CD4-positive, alpha-beta T cell (primary cell): ENCODE data around the gene ARAP2. TPM values are rescaled to one million over a fixed set of nuclear protein-coding genes. Genes with fewer than 3 reads are reported as not detected.

Experiments
- ATAC-seq: fragments of 200-7000 bp; cut with Tn5 transposase; one replicate; pipeline ENCODE4 v1.10.0; 2022; ENCODE audit warnings: mild to moderate bottlenecking; ENCODE audit not compliant: poor library complexity
- CTCF ChIA-PET: fragments of 350-600 bp; sonication (Branson Sonifier 250); formaldehyde crosslinking; loops from one replicate; lab custom pipeline; 2021; ENCODE audit warnings: antibody characterized with exemption, inconsistent platforms; lab: Charles Lee
- POLR2A ChIA-PET: fragments of 350-600 bp; sonication (Branson Sonifier 250); formaldehyde crosslinking; loops from one replicate; lab custom pipeline; 2021; ENCODE audit warnings: antibody characterized with exemption, inconsistent platforms; lab: Charles Lee
- DNase-seq, 14 experiments: peaks; one replicate each; pipeline ENCODE4 v3.0.0-alpha.2; 2013 to 2020; ENCODE audit warnings: mixed read lengths in 2 of 14
- H3K27ac ChIP-seq, 2 donors: one replicate each; pipeline versions ENCODE4 v1.5.1 to v1.7.0; 2013; ENCODE audit warnings: low read length in 2 of 2, low read depth in 1 of 2, mild to moderate bottlenecking in 1 of 2
- H3K27me3 ChIP-seq, 2 experiments: 1 replicate in 1 of 2; 2 replicates in 1 of 2; pipeline versions ENCODE4 v1.6.1 to v1.7.0; 2013; ENCODE audit warnings: low read length in 2 of 2, control low read depth in 1 of 2, mild to moderate bottlenecking in 1 of 2, moderate library complexity in 1 of 2; ENCODE audit not compliant: insufficient read depth in 2 of 2, control insufficient read depth in 1 of 2
- H3K36me3 ChIP-seq: one replicate; pipeline ENCODE4 v1.6.1; 2013; ENCODE audit warnings: low read length, control low read depth; ENCODE audit not compliant: insufficient read depth
- H3K4me1 ChIP-seq: one replicate; pipeline ENCODE4 v1.6.1; 2013; ENCODE audit warnings: low read length, control low read depth; ENCODE audit not compliant: insufficient read depth
- H3K4me3 ChIP-seq: one replicate; pipeline ENCODE4 v1.5.1; 2013; ENCODE audit warnings: mild to moderate bottlenecking, low read length, moderate library complexity
- H3K9me3 ChIP-seq, 2 experiments: 1 replicate in 1 of 2; 2 replicates in 1 of 2; pipeline versions ENCODE4 v1.6.1 to v1.7.0; 2013; ENCODE audit warnings: low read length in 2 of 2, mild to moderate bottlenecking in 2 of 2, control low read depth in 1 of 2, moderate library complexity in 1 of 2; ENCODE audit not compliant: control insufficient read depth in 1 of 2, insufficient read depth in 1 of 2
- H3K27ac Mint-ChIP-seq: one replicate; pipeline ENCODE4 v1.8.0; 2020; ENCODE audit warnings: mixed read lengths
- H3K27me3 Mint-ChIP-seq: one replicate; pipeline ENCODE4 v1.8.0; 2021; ENCODE audit warnings: mixed read lengths
- H3K36me3 Mint-ChIP-seq: one replicate; pipeline ENCODE4 v1.8.0; 2021; ENCODE audit warnings: low read depth, mixed read lengths
- H3K4me1 Mint-ChIP-seq: one replicate; pipeline ENCODE4 v1.8.0; 2021; ENCODE audit warnings: low read depth, mixed read lengths
- H3K4me3 Mint-ChIP-seq: one replicate; pipeline ENCODE4 v1.8.0; 2020; ENCODE audit warnings: mild to moderate bottlenecking, mixed read lengths
- H3K9me3 Mint-ChIP-seq: one replicate; pipeline ENCODE4 v1.8.0; 2020; ENCODE audit warnings: mixed read lengths
- intact Hi-C, 2 experiments: fragments of 100-400 bp; cut with DNase I in 1 of 2; cut with micrococcal nuclease in 1 of 2; formaldehyde crosslinking; loops; one replicate each; pipeline versions ENCODE4 v1.15.1 to v1.9.0; 2023 to 2025; cut with DNase I, micrococcal nuclease
- total RNA-seq, 174 experiments: library from RNA in 2 of 174; stranded (reverse) in 2 of 174; gene quantifications; one replicate each; pipeline ENCODE4 v1.2.3 and lab custom pipeline; 2021 to 2026
- TF ChIP-seq, protein P1 (sequence below): fragments of 200-600 bp; IDR thresholded peaks from one replicate; pipeline ENCODE4 v1.8.0; 2022; ENCODE audit warnings: antibody characterized with exemption, mild to moderate bottlenecking

Gene ARAP2
- total RNA-seq, 2 experiments from 2014 or later = 54.3 to 63.4 TPM

DNA sequence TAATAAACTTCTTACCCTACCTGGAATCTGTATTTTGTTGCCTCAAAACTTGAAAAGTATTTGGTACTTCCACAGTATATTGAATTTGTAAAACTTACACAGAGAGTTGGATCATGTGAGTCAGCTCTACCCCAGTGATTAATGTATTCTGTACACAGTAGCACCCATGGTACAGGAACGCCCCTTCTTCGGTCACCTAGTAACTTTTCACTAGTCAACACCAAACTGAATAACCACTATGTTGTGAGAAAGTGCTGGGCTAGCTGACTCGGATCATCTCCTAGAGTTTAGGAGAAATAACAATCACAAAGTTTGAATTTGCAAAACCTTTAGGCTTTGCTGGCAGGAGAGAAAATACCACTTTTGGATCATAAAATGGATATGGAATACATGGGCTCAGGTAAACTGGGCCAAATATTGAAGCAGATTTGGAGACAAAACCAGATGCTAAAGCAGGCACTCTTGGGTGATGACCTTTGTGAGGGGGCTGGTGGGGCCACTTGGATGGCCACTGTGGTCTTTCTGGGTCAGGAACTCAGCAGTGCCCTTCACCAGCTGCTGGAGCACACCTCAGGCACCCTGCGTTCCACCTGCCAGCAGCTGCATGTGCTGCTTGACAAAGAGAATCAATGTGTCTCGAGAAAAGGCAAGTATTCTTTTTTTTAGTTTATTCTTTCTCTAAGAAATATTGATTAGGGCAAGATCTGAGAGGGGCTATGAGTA lies 37.2 kb upstream of the ARAP2 start, which contains the start of gene DTHD1:
DTHD1 (plus strand) TSS at position 233 of the 723 bp plus-strand sequence; CDS start at position 376, 143 bp downstream.
- Mint-ChIP-seq H3K27ac (peak within 1 kb of the TSS; percentile 13), H3K4me3 (peak within 1 kb of the TSS; percentile 40), H3K4me1 (peaks cover 32% of the 10 kb centered on the region), H3K9me3 (peaks cover 3% of the 10 kb centered on the region), H3K36me3 (no peaks in the 10 kb centered on the region), H3K27me3 (no peaks in the 10 kb centered on the region)
- DNase-seq = peak in 4 of 14 experiments; percentile 24 to 67 (median 40)
- POLR2A ChIA-PET = interaction anchor here (1.5 kb wide), 1 partner anchor 37 kb away, joined by 7 read pairs; the partner anchor contains the start of gene ARAP2
- TF ChIP-seq, protein P1, sequence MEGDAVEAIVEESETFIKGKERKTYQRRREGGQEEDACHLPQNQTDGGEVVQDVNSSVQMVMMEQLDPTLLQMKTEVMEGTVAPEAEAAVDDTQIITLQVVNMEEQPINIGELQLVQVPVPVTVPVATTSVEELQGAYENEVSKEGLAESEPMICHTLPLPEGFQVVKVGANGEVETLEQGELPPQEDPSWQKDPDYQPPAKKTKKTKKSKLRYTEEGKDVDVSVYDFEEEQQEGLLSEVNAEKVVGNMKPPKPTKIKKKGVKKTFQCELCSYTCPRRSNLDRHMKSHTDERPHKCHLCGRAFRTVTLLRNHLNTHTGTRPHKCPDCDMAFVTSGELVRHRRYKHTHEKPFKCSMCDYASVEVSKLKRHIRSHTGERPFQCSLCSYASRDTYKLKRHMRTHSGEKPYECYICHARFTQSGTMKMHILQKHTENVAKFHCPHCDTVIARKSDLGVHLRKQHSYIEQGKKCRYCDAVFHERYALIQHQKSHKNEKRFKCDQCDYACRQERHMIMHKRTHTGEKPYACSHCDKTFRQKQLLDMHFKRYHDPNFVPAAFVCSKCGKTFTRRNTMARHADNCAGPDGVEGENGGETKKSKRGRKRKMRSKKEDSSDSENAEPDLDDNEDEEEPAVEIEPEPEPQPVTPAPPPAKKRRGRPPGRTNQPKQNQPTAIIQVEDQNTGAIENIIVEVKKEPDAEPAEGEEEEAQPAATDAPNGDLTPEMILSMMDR = no peak
- Histone ChIP-seq H3K27ac (no peak within 1 kb of the TSS), H3K27me3 (no peaks in the 10 kb centered on the region), H3K36me3 (no peaks in the 10 kb centered on the region), H3K4me3 (peak within 1 kb of the TSS; percentile 17), H3K9me3 (no peaks in the 10 kb centered on the region), H3K4me1 (peaks cover 6% of the 10 kb centered on the region)
- intact Hi-C loops = loop anchor here in 1 of 2 experiments (5.0 kb wide), 1 partner anchor 44 kb away; no protein-coding TSS in a partner anchor
- ATAC-seq = no peak
- CTCF ChIA-PET = interaction anchor here (0.7 to 1.5 kb wide), 3 partner anchors 14 to 29 kb away, joined by 3 to 4 read pairs (median 3); no protein-coding TSS in a partner anchor

DNA sequence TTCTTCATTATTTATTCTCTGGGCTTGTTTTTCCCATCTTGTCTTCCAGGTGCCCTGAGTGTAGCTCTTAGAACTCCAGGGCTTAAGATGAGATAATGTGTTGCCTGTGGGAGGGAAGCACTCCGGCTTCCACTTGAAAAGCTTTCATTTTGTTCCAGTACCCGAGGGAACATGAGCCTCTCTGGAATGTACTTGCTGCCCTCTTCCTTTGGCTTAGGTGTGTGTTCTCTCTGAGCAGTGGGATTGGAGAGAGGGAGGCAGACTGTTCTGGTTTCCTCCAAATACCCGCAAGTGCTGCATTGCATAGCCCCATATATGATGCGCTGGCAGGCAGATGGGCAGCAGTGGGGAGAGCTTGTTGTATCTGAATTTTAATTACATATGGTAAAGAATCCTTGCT lies 36.2 kb upstream of the ARAP2 start:
- H3K27me3 ChIP-seq = no peaks in the 10 kb centered on the region
- H3K27ac ChIP-seq = no peak overlapping the region
- no peaks in the 10 kb centered on the region for H3K9me3 ChIP-seq
- Mint-ChIP-seq H3K27ac (no peak overlapping the region), H3K27me3 (no peaks in the 10 kb centered on the region), H3K9me3 (no peaks in the 10 kb centered on the region), H3K4me1 (peaks cover 22% of the 10 kb centered on the region), H3K4me3 (no peak overlapping the region), H3K36me3 (no peaks in the 10 kb centered on the region)
- no peak for DNase-seq
- peaks cover 6% of the 10 kb centered on the region for H3K4me1 ChIP-seq
- ChIA-PET CTCF (interaction anchor here (0.7 to 0.9 kb wide), 2 partner anchors 17 to 28 kb away, joined by 3 to 4 read pairs; no protein-coding TSS in a partner anchor), POLR2A (interaction anchor here (0.6 to 0.9 kb wide), 2 partner anchors 13 to 124 kb away, joined by 3 read pairs; no protein-coding TSS in a partner anchor)
- no peaks in the 10 kb centered on the region for H3K36me3 ChIP-seq
- intact Hi-C loops = loop anchor here in 1 of 2 experiments (5.0 kb wide), 1 partner anchor 43 kb away; no protein-coding TSS in a partner anchor
- H3K4me3 ChIP-seq = no peak overlapping the region
- no peak for ATAC-seq
- TF ChIP-seq, protein P1 = no peak

DNA sequence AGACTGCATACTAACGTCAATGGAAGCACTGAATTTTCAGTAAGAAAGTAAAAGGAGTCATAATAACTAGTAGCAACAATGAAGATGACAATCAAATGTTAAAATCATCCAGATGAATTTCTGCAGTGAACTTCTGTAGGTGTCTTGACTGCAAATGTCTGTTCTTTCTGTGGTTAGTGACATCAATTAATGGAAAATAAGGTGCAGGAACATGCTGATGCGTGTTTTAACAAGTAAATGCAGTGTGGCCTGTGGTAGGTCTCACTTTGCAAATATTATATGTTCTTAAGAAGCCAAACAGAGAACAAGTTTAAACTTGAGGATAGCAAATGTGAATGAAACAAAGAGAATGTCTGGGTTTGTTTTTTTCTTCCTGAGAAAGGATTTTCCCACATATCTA lies 34.5 kb upstream of the ARAP2 start:
- DNase-seq = peak in 1 of 14 experiments; percentile 59

More for the DNA sequence above, 34.5 kb upstream of the ARAP2 start:
- Mint-ChIP-seq H3K36me3 (no peaks in the 10 kb centered on the region), H3K4me3 (no peak overlapping the region), H3K9me3 (no peaks in the 10 kb centered on the region), H3K27me3 (no peaks in the 10 kb centered on the region), H3K4me1 (peaks cover 13% of the 10 kb centered on the region), H3K27ac (no peak overlapping the region)
- H3K4me3 ChIP-seq = no peak overlapping the region
- peaks cover 6% of the 10 kb centered on the region for H3K4me1 ChIP-seq
- no peak for ATAC-seq
- no peak overlapping the region for H3K27ac ChIP-seq
- no peaks in the 10 kb centered on the region for H3K9me3 ChIP-seq
- no peaks in the 10 kb centered on the region for H3K27me3 ChIP-seq
- TF ChIP-seq, protein P1 = no peak
- CTCF ChIA-PET = no interaction called here
- POLR2A ChIA-PET = no interaction called here
- no peaks in the 10 kb centered on the region for H3K36me3 ChIP-seq
- intact Hi-C loops = no loop called here
